ENCODE measurements around the gene CA10.

- TF ChIP-seq POLR2A (IDR thresholded peaks at IDR 0.05) (no peak), POLR2AphosphoS5 (IDR thresholded peaks at IDR 0.05) (no peak)
Measured at GRCh38 chr17:52136166-52136565, 22.3 kb downstream of the CA10 start.

Data from sigmoid colon (tissue), 4 donors.